ENCODE results near the gene STK31.
"Not testable (repeated sequence)": the region's sequence is repeated elsewhere in the genome, so short reads cannot be mapped to it uniquely, and the experiment has no call there.

Gene STK31

DNA sequence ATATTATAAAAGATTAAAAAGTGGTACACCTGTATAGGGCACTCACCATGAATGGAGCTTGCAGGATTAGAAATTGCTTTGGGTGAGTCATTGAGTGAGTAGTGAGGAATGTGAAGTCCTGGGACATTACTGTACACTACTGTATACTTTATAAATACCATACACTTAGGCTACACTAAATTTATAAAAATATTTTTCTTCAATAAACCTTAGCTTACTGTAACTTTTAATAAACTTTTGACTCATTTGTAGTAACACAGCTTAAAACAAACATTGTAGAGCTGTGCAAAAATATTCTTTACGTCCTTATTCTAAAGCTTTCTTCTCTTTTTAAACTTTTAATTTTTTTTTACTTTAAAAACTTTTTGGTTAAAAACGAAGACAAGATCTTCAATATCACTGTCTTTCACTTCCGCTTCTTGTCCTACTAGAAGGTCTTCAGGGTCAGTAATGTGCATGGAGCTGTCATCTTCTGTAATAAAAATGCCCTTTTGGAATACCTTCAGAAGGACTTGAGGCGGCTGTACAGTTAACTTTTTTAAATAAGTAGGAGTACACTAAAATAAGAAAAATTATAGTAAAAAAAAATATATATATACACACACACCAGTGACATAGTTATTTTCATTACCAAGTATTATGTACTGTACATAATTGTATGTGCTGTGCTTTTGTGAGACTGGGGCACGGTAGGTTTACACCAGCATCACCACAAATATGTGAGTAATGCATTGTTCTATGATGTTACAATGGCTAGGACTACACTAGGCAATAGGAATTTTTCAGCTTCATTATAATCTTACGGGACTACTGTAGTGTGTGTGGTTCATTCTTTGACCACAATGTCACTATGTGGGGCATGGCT is 3.5 kb downstream of the STK31 start:
- no peak for DNase-seq (ENCODE audit: low spot score)

DNA sequence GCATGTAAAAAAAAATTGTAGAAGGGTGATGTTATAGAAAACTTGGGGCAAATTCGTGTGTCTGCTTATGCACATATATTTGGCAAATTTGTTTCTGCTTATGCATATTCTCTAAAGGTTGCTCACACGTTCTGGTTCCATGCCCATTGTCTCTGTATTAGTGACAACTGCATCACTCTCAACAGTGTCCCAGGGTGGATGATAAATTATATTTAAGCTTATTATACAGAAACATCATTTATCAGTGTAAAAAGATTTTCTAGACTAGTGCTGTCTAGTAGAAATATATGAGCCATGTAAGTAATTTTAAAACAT is 4.1 kb downstream of the STK31 start:
- DNase-seq (ENCODE audit: low spot score), result no peak

DNA sequence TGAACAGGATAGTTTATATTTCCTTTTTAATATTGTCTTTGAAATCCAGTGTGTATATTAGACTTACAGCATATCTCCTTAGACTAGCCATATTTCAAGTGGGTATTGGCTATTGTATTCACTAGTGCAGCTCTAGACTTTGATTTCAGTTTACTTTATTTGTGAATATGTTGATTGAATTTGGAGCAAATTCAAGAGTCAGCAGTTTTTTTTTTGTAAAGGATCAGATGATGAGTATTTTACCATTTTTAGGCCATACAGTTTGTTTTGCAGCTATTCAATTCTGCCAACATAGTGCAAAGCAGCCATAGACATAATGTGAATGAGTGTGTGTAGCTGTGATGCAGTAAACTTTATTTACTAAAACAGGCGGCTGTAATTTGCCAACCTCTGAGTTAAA is 4.6 kb downstream of the STK31 start:
- DNase-seq (ENCODE audit: low spot score), result no peak

- no peak for DNase-seq (ENCODE audit: low spot score)
Measured at GRCh38 chr7:23715099-23715498, 5.1 kb downstream of the STK31 start.

- DNase-seq (ENCODE audit: low spot score), result no peak
Measured at GRCh38 chr7:23717788-23718187, 7.8 kb downstream of the STK31 start.

DNA sequence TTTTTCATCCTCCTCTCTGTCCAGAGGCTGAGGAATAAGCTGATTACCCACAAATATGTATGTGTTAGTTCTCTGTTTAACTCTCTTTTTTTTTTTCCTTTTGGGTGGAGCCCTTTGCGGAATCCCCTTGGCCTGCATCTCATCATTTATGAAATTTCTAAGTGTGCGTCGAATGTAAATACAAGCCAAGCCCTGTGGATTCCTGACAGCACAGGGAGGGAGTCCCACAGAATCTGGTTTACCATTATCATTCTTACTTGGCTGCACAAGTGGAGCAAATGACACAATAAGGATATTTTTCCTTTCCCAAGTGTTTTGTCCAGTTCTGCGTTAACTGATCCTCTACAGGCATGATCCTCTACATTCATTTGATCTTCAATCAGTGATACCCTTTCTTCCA is 11.4 kb downstream of the STK31 start:
- no peak for DNase-seq (ENCODE audit: low spot score)

GRCh38 chr7:23722587-23723216 is 12.7 kb downstream of the STK31 start:
- DNase-seq (ENCODE audit: low spot score), result not testable (repeated sequence)

DNA sequence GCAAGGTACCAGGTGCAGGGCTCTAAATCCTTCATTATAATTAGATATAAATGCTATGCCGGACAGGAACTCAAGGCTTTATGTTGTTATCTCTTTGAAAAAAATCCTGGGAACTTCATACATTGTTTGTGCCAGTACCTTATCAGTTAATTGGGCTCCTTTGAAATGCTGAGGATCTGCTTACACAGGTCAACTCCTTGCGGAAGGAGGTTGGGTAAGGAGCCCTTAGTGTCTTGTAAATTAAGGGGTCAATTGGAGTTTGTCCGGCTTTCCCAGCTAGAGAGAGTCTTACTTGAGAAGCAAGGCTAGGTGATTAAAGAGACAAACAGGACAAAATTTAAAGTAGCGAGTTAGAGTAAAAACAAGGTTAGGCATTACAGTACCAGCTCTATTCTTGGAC is 14.1 kb downstream of the STK31 start:
- DNase-seq (ENCODE audit: low spot score), result not testable (repeated sequence)

GRCh38 chr7:23742051-23742450 is 32.0 kb downstream of the STK31 start:
- no peak for DNase-seq (ENCODE audit: low spot score)

GRCh38 chr7:23743226-23743625 is 33.2 kb downstream of the STK31 start:
- DNase-seq (ENCODE audit: low spot score), result no peak

DNA sequence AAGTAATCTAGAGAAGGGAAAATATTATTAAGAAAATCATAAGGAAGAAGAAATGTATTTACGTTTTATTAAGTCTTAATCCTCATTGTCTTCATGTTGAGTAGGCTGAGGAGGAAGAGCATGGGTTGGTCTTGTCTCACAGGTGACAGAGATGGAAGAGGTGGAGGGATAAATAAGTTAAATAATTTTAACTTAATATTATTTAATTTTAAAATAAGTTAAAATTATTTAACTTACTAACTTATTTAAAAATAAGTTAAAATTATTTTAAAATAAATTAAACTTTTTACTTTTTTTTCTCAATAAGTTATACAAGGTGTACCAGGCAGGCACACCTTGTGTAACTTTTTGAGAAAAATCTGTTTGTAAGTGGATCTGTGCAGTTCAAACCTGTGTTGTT is 36.6 kb downstream of the STK31 start:
- DNase-seq (ENCODE audit: low spot score), result no peak

GRCh38 chr7:23751852-23752251 is 41.8 kb downstream of the STK31 start:
- no peak for DNase-seq (ENCODE audit: low spot score)

DNA sequence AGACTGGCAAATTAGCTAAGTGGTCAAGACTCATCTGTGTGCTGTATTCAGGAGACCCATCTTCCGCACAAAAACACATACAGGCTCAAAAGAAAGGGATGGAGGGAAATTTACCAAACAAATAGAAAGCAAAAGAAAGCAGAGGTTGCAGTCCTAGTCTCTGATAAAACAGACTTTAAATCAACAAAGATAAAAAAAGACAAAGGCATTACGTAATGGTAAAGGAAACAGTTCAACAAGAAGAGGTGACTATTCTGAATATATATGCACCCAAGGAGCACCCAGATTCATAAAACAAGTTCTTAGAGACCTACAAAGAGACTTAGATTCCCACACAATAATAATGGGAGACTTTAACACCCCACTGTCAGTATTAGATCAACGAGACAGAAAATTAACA is 48.8 kb downstream of the STK31 start:
- not testable (repeated sequence) for DNase-seq (ENCODE audit: low spot score)

- no peak for DNase-seq (ENCODE audit: low spot score)
Measured at GRCh38 chr7:23759671-23760391, 49.8 kb downstream of the STK31 start.

- no peak for DNase-seq (ENCODE audit: low spot score)
Measured at GRCh38 chr7:23765943-23766342, 55.9 kb downstream of the STK31 start.

DNA sequence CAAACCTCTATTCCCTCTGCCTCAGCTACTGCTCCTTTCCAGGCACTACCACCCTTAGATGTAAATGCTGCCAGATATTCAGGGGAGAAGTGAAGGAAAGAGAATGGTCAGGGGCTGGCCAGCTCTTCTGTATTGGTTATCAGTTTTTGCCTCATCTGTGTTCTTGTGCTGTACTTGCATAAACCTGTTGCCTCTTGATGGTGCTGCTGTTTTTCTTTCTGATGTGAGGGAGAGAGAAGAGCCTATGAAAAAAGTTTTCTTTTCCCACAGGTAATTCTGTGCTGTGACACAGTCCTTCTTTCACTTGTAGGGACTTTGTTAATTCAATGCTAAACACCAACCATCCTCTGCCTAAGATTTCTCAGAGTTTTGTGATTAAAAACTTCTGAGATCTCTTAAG is 57.5 kb downstream of the STK31 start:
- no peak for DNase-seq (ENCODE audit: low spot score)

- DNase-seq (ENCODE audit: low spot score), result no peak
Measured at GRCh38 chr7:23768022-23768421, 58.0 kb downstream of the STK31 start.

DNA sequence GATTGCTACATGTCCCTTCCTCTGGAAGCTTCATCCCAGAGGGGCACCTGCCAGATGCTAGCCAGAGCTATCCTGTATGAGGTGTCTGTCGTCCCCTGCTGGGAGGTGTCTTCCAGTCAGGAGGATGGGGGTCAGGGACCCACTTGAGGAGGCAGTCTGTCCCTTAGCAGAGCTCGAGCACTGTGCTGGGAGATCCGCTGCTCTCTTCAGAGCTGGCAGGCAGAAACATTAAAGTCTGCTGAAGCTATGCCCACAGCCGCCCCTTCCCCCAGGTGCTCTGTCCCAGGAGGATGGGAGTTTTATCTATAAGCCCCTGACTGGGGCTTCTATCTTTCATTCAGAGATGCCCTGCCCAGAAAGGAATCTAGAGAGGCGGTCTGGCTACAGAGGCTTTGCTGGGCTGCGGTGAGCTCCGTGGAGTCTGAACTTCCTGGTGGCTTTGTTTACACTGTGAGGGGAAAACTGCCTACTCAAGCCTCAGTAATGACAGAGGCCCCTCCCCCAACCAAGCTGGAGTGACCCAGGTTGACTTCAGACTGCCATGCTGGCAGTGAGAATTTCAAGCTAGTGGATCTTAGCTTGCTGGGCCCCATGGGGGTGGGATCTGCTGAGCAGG is 69.3 kb downstream of the STK31 start:
- DNase-seq (ENCODE audit: low spot score), result not testable (repeated sequence)

- no peak for DNase-seq (ENCODE audit: low spot score)
Measured at GRCh38 chr7:23783115-23783514, 73.1 kb downstream of the STK31 start.

DNA sequence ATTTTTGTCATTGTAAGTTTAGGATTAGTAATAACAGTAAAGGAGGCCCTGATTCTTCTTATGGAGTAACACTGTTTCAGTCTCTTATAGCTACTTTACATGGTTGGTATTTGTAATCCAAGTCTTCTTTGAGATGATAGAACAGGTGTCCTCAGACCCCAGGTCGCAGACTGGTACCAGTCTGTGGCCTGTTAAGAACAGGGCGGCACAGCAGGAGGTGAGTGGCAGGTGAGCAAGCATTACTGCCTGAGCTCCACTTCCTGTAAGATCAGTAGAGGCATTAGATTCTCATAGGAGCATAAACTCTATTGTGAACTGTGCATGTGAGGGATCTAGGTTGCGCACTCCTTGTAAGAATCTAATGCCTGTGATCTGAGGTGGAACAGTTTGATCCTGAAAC is 77.3 kb downstream of the STK31 start:
- DNase-seq (ENCODE audit: low spot score), result no peak

DNA sequence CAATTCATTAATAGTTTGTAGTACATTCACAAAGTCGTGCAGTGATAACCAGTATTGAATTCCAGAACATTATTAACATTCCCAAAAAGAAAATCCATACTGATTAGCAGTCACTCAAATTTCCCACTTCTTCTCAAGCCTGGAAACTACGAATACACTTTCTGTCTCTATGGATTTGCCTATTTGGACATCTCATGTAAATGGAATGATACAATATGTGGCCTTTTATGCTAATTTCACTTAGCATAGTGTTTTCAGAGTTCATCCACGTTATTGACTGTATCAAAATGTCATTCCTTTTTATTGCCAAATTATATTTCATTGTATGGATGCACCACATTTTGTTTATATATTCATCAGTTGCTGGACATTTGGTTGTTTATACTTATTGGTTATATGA is 78.8 kb downstream of the STK31 start:
- DNase-seq (ENCODE audit: low spot score), result no peak

GRCh38 chr7:23791721-23792120 is 81.7 kb downstream of the STK31 start:
- no peak for DNase-seq (ENCODE audit: low spot score)
